Measurements from ENCODE around the gene B3GALT2. TPM values are rescaled to one million over a fixed set of nuclear protein-coding genes. Genes with fewer than 3 reads are reported as not detected.
A peak's percentile ranks its signal among the peaks of the same experiment; 100 is the strongest.

The B3GALT2 gene
- total and polyA plus RNA-seq, 4 donors: 0.24 to 8.8 (median 0.71) TPM

DNA sequence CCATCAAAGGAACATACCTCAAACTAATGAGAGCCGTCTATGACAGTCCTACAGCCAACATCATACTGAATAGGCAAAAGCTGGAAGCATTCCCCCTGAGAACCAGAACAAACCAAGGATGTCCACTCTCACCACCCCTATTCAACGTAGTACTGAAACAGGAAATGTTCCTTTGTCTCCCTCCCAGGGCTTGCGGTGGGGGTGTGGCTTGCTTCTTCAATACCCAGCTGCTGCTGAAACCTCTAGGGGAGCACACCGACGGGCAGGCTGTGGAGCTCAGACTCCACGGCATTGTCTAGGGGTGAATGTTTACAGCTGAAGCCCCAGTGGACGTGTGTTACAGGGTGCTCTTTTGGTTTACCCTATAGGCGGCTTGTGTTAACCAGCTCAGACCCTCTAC is 30.5 kb upstream of the B3GALT2 start:
- Histone ChIP-seq H3K36me3 (ENCODE audit: control insufficient read depth in 4 of 4, insufficient read depth in 4 of 4, low read length in 4 of 4) (peaks cover 0 to 35% (median 18%) of the 10 kb centered on the region in 4 donors), H3K9me3 (ENCODE audit: control insufficient read depth in 4 of 4, insufficient read depth in 3 of 4, low read length in 3 of 4) (no peaks in the 10 kb centered on the region), H3K27ac (ENCODE audit: low read depth in 1 of 2, low read length in 1 of 2) (peak overlapping the region in 1 of 2 donors; percentile 7), H3K4me1 (ENCODE audit: control insufficient read depth in 5 of 5, insufficient read depth in 5 of 5, low read length in 5 of 5) (peaks cover 0 to 17% (median 3%) of the 10 kb centered on the region in 5 donors), H3K4me3 (no peak overlapping the region), H3K9ac (ENCODE audit: insufficient read depth in 1 of 2, low read length in 2 of 2) (no peak overlapping the region), H3K27me3 (ENCODE audit: control insufficient read depth in 3 of 3, insufficient read depth in 3 of 3, low read length in 2 of 3) (no peaks in the 10 kb centered on the region)
- ATAC-seq (ENCODE audit: insufficient read depth, low FRiP score) (no peak), DNase-seq (peak in 1 of 3 donors; percentile 25)
- WGBS, 2 donors: 72 to 85% methylated on average over 8 of the region's 8 CpGs
- TF ChIP-seq CTCF (IDR thresholded peaks at IDR 0.05; ENCODE audit: control extremely low read depth, extremely low read depth): no peak

DNA sequence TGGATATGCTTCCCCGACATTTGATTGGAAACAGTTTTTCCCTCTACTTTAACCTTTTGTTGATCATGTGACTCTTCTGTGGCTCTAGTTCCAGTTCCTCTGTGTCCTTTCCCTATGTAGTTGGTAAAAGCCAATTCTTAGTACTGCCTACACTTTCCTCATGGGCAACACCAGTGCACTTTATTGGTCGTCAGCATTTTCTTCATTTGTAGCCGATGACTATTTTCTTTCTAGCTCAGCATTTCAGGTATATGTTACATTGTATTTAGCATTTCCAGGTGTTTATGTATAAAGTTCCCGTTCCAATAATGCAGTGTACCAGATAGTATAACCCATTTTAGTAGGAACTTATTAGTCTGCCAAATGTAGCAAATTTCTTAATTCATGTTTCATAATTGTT is 27.6 kb upstream of the B3GALT2 start:
- Histone ChIP-seq H3K9me3 (ENCODE audit: control insufficient read depth in 4 of 4, insufficient read depth in 3 of 4, low read length in 3 of 4) (no peaks in the 10 kb centered on the region), H3K36me3 (ENCODE audit: control insufficient read depth in 4 of 4, insufficient read depth in 4 of 4, low read length in 4 of 4) (peaks cover 0 to 38% (median 20%) of the 10 kb centered on the region in 4 donors), H3K27ac (ENCODE audit: low read depth in 1 of 2, low read length in 1 of 2) (no peak overlapping the region), H3K4me3 (no peak overlapping the region), H3K27me3 (ENCODE audit: control insufficient read depth in 3 of 3, insufficient read depth in 3 of 3, low read length in 2 of 3) (no peaks in the 10 kb centered on the region), H3K4me1 (ENCODE audit: control insufficient read depth in 5 of 5, insufficient read depth in 5 of 5, low read length in 5 of 5) (peaks cover 0 to 11% (median 0%) of the 10 kb centered on the region in 5 donors), H3K9ac (ENCODE audit: insufficient read depth in 1 of 2, low read length in 2 of 2) (no peak overlapping the region)
- WGBS, 2 donors: 96 to 98% methylated on average over 4 of the region's 4 CpGs
- DNase-seq (no peak), ATAC-seq (ENCODE audit: insufficient read depth, low FRiP score) (no peak)
- no peak for TF ChIP-seq CTCF (IDR thresholded peaks at IDR 0.05; ENCODE audit: control extremely low read depth, extremely low read depth)

DNA sequence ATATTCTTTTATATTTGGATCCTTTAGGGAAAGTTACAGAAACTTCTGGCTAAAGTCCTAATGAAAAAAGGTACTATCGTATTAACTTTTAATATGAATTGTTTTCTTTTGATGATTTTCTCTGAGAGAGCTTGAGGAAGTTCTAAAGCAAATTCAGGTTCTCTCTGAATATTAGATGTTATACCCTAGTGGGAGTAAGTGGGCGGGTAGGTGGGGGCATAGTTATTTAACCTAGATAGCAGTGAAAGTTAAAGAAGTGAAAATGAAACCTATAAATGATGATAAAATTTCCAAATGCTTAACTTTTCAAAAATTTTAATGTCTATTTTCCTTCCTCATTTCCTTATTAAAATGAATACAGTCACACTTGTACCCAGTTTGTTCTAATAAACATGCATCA is 26.2 kb upstream of the B3GALT2 start:
- H3K36me3 ChIP-seq (ENCODE audit: control insufficient read depth in 4 of 4, insufficient read depth in 4 of 4, low read length in 4 of 4): peaks cover 0 to 44% (median 21%) of the 10 kb centered on the region in 4 donors
- 97 to 99% methylated on average over 2 of the region's 2 CpGs for WGBS, 2 donors
- H3K9ac ChIP-seq (ENCODE audit: insufficient read depth in 1 of 2, low read length in 2 of 2): no peak overlapping the region
- no peaks in the 10 kb centered on the region for H3K27me3 ChIP-seq (ENCODE audit: control insufficient read depth in 3 of 3, insufficient read depth in 3 of 3, low read length in 2 of 3)
- peaks cover 0 to 1% (median 0%) of the 10 kb centered on the region in 4 donors for H3K9me3 ChIP-seq (ENCODE audit: control insufficient read depth in 4 of 4, insufficient read depth in 3 of 4, low read length in 3 of 4)
- H3K4me3 ChIP-seq: no peak overlapping the region
- H3K4me1 ChIP-seq (ENCODE audit: control insufficient read depth in 5 of 5, insufficient read depth in 5 of 5, low read length in 5 of 5): peaks cover 0 to 11% (median 0%) of the 10 kb centered on the region in 5 donors
- DNase-seq (no peak), ATAC-seq (ENCODE audit: insufficient read depth, low FRiP score) (no peak)
- no peak for TF ChIP-seq CTCF (IDR thresholded peaks at IDR 0.05; ENCODE audit: control extremely low read depth, extremely low read depth)
- H3K27ac ChIP-seq (ENCODE audit: low read depth in 1 of 2, low read length in 1 of 2): no peak overlapping the region

GRCh38 chr1:193211539-193211938 is 25.1 kb upstream of the B3GALT2 start:
- H3K9ac ChIP-seq (ENCODE audit: insufficient read depth in 1 of 2, low read length in 2 of 2): no peak overlapping the region
- H3K27ac ChIP-seq (ENCODE audit: low read depth in 1 of 2, low read length in 1 of 2): no peak overlapping the region
- peaks cover 0 to 11% (median 0%) of the 10 kb centered on the region in 5 donors for H3K4me1 ChIP-seq (ENCODE audit: control insufficient read depth in 5 of 5, insufficient read depth in 5 of 5, low read length in 5 of 5)
- no peak for TF ChIP-seq CTCF (IDR thresholded peaks at IDR 0.05; ENCODE audit: control extremely low read depth, extremely low read depth)
- peaks cover 0 to 4% (median under 1%) of the 10 kb centered on the region in 4 donors for H3K9me3 ChIP-seq (ENCODE audit: control insufficient read depth in 4 of 4, insufficient read depth in 3 of 4, low read length in 3 of 4)
- ATAC-seq (ENCODE audit: insufficient read depth, low FRiP score) (no peak), DNase-seq (no peak)
- peaks cover 0 to 41% (median 21%) of the 10 kb centered on the region in 4 donors for H3K36me3 ChIP-seq (ENCODE audit: control insufficient read depth in 4 of 4, insufficient read depth in 4 of 4, low read length in 4 of 4)
- H3K4me3 ChIP-seq: no peak overlapping the region
- H3K27me3 ChIP-seq (ENCODE audit: control insufficient read depth in 3 of 3, insufficient read depth in 3 of 3, low read length in 2 of 3): no peaks in the 10 kb centered on the region
- WGBS, 2 donors: 60 to 89% methylated on average over 1 of the region's 1 CpG

Data from lung (tissue), 12 donors.